IPS-NIHi7 (cell line): Measurements from ENCODE around the gene RTN4RL2.

Source experiments
- DNase-seq: peaks from one replicate; pipeline ENCODE4 v3.0.0; 2012; ENCODE audit warnings: mixed read lengths; ENCODE audit errors: extremely low spot score

Gene RTN4RL2

DNA sequence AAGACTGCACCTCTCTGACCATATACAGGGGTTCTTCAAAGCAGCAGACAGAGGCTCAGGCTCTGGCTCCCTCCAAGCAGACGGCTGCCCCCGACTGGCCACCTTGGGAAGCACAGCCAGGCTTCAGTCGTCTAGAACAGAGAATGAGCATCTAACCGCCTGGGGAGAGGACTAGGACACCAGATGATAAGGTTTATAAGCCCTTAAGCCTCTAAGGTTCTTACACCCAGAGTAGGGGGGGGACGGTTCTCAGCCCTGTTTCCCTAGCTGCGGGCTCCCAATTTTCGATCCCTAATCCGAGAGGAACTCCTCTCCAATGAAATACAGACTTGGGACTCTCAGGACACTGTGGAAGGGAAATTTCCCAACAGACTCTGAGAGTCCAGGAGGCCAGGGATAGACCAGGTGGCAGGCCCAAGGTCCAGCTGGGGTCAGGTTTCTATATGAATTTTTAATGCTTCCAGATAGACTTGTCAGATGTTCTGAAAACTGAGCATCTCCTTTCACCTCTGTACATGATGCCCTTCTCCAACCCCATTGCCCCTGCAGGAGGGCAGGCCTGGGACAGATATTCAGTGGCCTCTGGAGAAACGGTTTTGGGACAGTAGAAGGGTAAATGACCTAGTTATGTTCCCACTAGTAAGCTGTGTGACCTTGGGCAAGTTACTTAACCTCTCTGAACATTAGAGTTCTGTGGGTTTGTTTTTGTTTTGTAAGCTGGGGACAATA, 20.2 kb downstream of the RTN4RL2 start:
- peak; percentile 84 for DNase-seq

DNA sequence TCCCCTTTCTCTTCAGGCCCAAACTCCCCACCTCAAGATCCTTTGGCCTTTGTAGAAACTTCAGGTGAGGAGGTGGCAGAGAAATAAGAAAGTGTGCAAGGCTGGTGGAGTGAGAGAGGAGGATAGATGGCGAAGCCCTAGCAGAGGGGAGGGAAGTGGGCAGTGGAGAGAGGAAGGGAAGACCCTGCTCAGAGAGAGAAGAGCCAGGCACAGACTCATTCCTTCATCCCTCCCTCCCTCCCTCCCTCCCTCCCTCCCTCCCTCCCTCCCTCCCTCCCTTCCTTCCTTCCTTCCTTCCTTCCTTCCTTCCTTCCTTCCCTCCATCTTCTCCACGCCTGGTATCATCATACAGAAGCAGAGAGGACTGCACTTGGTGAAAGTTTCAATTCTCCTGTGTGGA, 21.0 kb downstream of the RTN4RL2 start:
- DNase-seq, result no peak

DNA sequence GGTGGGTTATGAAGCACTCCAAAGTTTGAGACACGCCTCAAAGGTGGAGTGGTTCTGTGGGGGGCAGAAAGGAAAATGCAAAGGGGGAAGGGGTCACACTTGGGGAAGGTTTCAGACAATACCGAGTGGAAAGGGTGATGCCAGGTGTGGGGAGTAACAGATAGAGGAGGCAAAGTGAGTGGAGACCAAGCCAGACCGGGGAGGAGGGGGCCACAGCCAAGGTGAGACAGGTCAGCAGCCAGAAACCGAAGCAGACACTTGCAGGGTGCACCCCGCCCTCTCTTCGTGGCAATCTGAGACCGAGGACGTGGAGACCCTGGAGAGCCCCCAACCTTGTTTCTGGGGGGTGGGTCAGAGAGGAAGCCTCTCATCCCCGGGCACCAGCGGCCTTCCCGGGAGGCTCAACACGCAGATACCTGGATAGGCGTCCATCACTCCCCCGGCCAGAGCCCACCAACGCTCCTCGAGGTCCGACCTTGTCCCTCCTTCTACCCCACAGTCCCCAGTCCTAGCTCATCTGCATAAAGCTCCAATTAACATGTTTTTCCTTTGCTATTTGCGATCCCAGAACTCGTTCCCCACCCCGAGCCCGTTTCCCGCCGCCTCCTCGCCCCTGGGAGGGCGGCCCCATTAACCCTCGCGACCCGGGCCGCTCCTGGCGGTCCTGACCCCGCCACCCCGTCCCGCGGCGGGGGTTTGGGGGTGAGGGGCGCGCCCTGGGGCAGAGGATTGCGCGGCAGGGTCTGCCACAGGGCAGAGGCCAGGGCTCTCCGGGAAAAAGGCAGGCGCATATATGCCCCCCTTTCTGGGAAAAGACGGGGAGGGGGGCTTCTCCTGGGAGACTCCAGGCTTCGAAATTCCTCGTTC, 21.8 kb downstream of the RTN4RL2 start:
- DNase-seq, result no peak

DNA sequence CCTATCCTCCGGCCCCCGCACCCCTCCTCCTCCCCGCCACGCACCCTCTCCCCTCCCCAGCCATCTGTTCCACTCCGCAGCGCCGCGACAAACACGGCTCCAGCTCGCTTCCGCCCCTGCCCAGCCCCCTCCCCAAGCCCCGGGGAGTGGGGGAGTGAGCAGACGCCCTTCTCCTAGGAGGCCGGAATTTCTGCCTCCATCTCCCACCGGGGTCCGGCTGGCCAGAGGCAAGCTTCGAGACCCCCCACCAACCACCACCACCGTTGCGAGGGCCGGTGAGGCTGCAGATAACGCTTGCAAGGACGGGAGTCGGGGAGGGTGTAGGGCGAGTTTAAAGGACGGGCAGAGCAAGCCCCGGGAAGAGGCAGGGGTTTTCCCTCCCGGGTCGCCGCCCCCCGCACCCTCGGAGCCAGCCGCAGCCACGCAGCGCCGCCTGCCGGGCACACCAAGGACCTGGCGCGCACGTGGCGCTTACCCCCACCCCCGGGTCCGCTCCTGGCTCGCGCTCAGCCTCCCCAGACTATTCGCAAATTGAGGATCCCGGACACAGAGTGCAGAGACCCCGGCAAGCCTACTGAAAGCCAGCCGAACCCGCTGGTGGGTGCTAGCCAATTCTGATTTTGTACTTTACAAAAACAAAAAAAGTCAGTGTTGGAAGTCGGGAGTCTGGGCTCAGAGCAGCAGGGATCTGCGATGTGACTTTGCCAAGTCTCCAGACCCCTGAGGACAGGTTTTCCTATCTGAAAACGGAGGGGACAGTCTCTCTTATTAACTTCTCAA, 22.6 kb downstream of the RTN4RL2 start:
- peak; percentile 88 for DNase-seq

DNA sequence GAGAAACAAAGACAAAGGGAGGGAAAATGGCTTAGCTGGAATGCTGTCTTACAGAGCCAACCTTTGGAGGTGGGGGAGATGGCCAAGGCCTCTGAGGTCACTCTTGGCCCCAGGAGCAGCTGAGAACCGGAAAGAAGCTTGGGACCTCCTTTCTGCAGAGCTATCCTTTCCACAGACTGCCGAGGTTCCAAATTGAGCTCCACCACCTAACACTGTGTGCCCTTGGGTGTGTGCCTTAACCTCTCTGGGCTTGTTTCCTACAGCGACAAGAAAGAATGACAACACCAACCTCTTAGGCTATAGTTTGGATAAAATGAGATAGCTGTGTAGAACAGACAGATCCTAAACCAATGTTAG, 23.2 kb downstream of the RTN4RL2 start:
- DNase-seq, result no peak

DNA sequence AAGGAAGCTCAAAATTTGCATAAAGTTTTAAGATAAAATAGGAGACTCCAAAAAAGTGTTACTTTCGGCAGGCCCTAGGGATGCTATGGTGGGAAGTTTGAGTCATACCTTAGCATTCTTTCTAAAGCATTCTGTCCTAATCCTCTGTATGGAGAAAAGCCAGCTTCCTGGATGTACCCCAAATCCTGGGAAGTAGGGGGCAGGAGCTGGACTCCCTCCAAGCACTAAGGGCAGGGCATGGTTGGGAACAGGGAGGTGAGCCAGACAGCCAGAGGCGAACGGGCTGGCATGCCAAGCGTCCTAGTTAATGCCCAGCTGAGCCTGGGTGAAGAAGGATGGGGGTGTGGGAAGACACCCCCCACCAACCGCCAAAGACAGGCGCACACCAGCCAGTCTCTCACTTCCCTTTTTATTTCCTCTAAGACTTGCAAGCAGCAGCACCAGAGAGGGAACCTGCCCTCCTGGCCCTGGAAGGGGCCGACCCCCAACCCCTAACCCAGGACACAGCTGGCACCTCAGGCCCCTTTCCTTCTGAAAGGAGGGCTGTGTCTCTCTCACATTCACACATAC, 23.9 kb downstream of the RTN4RL2 start:
- no peak for DNase-seq

DNA sequence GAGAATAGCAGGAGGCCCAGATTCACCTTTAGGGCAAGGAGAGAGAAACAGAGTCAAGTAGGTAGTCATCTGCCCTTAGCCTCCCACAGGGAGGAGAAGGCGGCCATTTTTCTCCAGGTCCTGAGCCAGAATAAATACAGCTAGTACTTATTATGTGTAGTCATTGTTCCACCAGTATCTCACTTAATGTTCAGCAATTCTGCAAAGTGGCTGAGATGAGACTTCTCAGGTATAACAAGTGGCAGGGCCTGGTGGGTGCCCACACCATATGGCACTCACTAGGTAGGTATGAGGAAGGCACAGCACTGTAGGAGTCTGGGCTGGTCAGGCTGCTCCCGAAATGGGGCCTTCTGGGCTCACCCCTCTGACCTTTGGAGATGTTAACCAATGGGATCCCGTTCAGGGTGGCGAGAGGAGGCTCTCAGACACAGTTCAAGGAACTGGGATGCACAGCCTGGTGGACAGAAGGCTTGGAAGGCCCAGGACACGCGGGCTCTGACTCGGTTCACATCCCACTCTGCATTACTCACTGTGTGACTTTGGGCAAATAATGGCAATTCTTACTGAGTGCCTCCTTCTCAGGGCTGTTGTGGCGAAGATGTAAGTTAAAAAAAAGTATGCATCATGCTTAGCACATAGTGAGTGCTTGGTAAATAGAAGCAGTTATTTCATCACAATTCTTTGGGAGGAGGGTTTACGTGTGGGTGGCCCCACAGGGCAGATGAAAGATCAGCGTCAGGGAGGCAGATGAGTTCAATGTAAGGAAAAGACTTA, 25.1 kb downstream of the RTN4RL2 start:
- DNase-seq, result no peak

DNA sequence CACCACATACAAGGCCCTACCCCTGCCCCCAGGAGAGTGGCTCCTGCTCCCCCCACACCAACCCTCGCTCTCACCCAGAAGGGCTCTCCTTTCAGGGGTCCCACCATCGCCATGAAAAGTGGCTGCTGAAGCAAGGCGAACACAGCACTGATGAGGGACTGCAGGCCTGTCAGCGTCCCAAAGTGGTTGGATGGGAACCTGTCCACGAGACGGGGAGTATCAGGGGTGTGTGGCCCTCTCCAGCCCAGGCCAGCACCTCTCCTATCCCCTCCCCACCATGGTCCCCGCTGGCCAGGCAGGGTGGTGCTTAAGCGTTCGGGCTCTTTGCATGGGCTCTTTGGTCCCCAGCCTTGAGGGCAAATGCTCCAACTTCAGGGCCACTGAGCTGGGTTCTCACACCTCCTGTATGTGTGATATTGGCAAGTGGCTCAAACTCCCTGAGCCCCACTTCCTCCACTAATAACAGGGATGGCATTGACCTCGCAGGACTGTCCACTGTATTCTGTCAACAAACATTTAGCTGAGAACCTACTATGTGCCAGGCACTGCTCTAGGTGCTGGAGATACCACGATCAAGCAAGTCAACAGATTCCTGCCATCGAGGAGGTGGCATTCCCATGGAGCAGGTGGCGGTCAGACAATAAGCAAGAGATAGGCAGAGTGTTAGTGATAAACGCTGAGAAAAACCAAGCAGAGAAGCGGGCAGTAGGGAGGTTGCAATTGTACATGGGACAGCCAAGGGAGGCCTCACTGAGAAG, 26.9 kb downstream of the RTN4RL2 start:
- no peak for DNase-seq

DNA sequence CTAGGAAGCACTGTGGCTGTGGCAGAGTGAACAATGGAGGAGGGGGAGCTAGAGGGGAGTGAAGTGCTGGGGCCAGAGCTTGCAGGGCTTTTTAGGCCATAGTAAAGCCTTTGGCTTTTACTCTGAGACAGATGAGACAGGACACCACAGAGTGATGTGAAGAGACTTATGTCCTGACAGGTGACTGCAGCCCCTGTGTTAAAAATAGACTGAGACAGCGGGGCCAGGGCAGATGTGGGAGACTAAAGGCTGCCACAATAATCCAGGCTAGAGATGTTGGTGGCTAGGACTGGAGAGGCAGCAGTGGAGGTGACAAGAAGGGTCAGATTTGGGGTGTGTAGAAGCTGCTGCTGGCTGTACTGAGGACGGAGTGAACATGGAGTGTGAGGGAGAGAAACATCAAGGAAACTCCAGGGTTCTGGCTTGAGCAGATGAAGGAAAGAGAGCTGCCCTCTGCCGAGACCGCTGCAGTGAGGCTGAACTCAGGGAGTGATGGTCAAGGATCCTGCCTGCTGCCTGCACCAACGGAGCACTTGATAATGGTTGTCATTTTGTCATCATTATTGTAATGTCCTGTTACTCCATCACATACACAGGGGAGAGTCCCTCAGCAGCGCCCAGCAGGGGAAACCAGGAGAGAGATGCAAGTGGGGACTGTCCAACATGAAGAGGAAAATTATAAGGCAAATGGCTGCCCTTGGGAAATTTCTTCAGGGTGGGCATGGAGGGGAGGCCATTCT, 27.8 kb downstream of the RTN4RL2 start:
- DNase-seq, result no peak

DNA sequence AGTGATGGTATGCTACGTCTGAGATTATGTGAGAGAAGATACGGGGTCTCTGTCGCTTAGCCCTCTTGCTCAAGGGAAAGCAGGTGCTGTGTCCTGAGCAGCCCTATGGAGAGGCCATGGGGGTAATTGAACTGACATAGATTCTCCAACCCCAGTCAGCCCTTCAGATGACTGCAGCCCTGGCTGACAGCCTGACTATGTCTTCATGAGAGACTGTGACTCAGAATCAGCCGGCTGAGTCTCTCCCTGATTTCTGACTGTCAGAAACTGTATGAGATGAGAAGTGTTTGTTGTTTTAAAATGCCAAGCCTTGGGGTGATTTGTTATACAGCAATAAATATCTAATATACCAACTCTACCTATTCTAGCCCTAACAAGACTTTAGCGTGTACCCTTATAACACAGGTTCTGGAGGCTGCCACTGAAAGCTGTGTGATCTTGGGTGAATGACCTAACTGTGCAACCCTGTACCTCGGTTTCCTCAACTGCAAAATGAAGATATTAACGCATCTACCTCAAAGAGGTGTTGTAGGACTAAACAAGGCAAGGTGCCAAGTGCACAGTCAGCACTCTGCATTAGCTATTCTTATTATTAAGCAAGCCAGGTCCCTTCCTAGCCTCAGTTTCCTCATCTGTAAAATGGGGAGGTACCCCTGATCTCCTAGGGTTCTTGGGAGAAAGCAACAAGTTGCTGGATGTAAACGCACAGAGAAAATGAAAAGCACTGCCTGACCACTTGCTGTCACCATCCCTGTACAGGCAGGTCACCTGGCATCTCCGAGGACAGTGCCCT, 30.3 kb downstream of the RTN4RL2 start:
- no peak for DNase-seq

DNA sequence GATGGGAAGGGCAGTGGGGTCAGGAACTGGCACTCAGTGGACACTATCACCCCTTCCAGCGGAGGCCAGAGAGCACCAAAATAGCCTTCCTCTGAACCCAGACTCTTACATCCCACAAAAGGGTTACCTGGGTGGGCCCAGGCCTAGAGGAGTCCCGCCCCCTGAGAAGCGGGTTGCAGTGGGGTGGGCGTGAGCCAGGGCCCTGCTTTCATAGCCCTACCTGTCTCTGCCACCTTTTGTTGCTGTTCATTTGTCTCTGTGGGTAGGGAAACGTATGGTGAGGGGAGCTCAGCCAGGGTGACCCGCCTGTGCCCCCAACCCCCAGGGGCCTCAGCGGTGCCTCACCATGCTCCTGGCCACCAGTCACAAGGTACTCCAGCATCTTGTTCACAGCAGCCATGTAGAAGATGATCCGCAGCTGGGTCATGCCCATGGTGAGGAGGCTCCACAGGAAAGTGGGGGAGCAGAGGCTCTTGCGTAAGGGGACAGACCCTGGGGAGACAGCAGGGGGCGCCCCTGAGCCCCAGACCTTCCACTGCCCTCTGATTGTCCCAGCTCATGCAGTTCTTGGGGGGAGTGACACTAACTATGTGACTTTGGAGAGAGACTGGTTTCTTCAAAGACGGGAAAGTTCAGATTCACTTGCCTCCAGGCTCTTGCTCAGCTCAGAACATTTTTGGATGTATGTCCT, 31.2 kb downstream of the RTN4RL2 start:
- DNase-seq, result peak; percentile 74

DNA sequence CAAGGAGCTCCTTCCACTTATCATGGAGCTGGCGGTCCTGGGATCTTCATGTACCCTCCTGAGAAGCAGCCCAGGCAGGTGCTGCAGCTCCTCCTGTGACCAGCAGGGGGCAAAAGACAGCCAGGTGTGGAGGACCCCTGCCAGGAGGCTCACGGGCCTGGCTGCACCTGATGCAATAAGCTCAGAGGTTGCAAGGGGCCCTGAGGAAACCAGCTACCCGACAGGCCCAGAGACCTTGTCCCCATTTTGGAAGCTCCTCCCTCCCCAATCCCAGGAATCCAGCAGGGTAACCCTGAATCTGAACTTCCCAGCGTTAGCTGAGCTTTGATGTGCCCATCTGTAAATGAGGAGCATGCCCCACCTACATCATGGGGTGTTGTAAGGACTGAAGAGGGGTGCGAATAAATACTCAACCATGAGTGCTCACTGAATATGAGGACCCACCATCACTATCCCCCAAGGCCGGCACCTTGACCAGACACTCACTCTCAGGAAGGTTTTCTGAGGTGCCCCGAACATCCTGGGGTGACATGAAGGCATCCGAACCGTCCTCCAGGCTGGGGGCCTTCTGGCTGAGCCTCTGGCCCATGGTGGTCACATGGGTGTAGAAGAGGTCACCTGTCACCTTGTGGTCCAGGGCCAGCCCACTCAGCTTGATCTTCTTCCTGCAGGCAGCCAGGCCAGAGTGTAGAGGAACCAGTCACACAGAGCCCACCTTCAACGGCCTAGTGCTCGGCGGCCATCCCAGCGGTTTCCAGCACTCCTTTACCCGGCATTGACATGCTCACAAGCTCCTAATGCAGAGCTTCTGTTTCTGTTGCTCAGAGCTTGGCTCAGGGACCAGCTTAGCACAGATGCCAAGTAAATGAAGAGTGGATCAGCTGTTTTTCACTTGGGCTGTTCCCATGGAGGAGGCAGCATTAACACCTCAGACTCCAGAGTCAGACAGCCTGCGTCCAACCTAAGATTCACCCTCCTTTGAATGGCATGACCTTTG, 33.5 kb downstream of the RTN4RL2 start:
- DNase-seq, result peak; percentile 86

DNA sequence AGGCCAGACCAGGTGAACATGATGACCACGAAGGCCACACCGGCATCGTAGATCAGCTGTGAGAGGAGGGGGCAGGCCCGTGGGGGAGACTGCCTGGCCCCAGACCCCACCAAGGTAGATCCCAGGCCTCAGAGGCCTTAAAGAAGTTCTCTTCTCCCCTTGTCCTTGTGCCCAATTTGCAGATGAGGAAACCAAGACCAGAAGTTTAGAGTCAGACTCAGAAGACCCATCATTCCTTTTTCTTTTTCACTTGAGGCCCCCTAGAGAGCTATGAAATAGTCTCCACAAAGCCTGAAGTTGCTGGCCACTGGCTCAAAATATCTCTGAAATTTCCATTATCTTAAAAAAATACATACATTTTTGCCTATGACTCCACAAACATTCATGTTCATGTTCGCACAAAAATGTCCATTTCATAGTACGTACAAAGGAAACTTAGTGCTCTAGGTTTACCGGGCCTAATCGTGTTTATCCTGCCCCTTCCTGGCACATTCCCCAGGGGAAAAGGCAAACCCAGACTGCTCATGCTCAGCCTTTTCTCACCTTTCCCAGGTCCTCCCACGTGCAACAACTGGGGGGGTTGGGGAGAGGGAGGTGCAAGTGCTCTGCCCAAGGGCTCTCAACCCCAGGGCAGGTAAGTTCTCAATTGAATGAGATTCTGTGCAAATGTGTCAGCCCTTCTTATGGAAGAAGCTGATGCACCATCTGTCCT, 35.9 kb downstream of the RTN4RL2 start:
- DNase-seq, result no peak

DNA sequence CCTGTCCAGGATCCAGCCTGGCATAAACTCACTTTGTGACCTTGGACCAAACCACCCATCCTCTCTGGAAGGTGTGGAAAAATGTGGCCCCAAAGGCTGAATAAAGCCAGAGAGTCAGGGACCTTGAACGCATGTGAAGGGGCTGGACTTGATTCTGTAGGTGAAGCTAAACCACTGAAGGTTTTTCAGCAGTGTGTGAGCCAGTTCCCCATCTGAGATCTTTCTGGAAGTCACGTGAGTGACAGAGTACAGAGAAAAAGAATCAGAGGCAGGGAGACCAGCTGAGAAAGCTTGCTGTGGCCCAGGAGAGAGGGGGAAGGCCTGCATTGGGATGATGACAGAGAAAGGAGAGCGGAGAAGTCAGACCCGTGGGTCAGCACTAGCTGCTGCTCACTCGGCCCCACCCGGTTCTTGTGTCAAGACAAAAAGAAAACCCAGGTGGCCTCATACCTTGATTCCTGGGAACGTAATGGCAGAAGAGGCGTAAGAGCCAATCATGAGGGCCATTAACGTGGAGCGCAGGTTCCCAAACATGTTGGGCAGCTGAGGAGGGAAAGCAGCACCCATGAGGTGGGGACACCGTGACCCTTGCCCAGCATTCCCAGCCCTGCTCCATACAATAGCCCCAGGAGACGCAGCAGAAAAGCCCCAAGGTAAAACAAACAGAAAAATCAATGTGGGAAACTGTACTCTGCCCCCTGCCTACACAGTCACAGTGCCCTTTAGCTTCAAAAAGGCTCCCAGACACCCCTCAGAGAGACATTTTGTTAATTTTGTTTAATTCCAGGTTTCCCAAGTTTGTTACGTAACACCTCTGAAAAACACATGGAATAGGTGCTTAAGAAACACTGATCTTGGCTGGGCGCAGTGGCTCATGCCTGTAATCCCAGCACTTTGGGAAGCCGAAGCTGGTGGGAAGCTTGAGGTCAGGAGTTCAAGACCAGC, 37.2 kb downstream of the RTN4RL2 start:
- no peak for DNase-seq

DNA sequence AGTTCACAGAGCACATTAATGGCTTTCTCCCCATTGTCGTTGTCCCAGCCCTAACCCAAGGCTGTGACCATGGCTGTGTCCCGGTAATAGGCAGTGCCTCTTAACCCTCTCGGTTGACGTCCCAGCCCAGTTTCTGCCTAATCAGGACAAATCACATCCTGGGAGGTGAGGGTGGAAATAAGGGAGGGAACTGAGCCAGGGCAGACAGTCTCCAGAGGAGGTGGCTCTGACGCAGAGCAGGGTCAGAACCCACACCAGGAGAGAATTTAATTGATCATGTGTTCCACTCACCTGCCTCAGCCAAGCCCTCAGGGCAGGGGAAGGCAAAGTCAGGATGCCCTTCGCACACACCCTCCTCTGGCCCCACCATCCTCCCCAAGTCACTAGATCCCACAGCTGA, 38.2 kb downstream of the RTN4RL2 start:
- no peak for DNase-seq
